H9 (cell line): ENCODE results near the gene ZNF727. TPM values are rescaled to one million over a fixed set of nuclear protein-coding genes. Genes with fewer than 3 reads are reported as not detected.

Experiments
- DNase-seq: peaks from one replicate; pipeline ENCODE4 v3.0.0-alpha.2; 2017
- H2AFZ ChIP-seq: one replicate; pipeline ENCODE4 v1.6.1; 2013; ENCODE audit warnings: mild to moderate bottlenecking, low read length, control low read depth, moderate library complexity
- H2AK5ac ChIP-seq: 2 replicates; pipeline ENCODE4 v1.6.1; 2013; ENCODE audit warnings: low read length, control low read depth, mixed read lengths; ENCODE audit not compliant: insufficient read length
- H2BK120ac ChIP-seq: one replicate; pipeline ENCODE4 v1.6.1; 2013; ENCODE audit warnings: low read depth, mild to moderate bottlenecking, low read length, control low read depth, inconsistent platforms; ENCODE audit not compliant: poor library complexity, severe bottlenecking
- H2BK12ac ChIP-seq: 2 replicates; pipeline ENCODE4 v1.6.1; 2013; ENCODE audit warnings: low read length, control low read depth, mixed read lengths, low read depth; ENCODE audit not compliant: insufficient read length
- H2BK15ac ChIP-seq: 2 replicates; pipeline ENCODE4 v1.6.1; 2013; ENCODE audit warnings: low read depth, low read length, control low read depth
- H2BK20ac ChIP-seq: one replicate; pipeline ENCODE4 v1.6.1; 2013; ENCODE audit warnings: low read depth, mild to moderate bottlenecking, low read length, control low read depth, inconsistent platforms; ENCODE audit not compliant: poor library complexity, severe bottlenecking
- H2BK5ac ChIP-seq: 2 replicates; pipeline ENCODE4 v1.6.1; 2013; ENCODE audit warnings: low read length, control low read depth, mixed read lengths; ENCODE audit not compliant: insufficient read length
- H3K14ac ChIP-seq: 2 replicates; pipeline ENCODE4 v1.6.1; 2013; ENCODE audit warnings: low read length, control low read depth; ENCODE audit not compliant: insufficient read depth
- H3K18ac ChIP-seq: 2 replicates; pipeline ENCODE4 v1.6.1; 2013; ENCODE audit warnings: low read depth, mild to moderate bottlenecking, mixed read lengths, low read length, control low read depth; ENCODE audit not compliant: insufficient read length
- H3K23ac ChIP-seq: 2 replicates; pipeline ENCODE4 v1.6.1; 2013; ENCODE audit warnings: low read length, control low read depth, mixed read lengths, low read depth; ENCODE audit not compliant: insufficient read length
- H3K23me2 ChIP-seq: 2 replicates; pipeline ENCODE4 v1.6.1; 2013; ENCODE audit warnings: low read depth, mild to moderate bottlenecking, mixed read lengths, low read length, control low read depth; ENCODE audit not compliant: insufficient read length, poor library complexity, severe bottlenecking
- H3K27ac ChIP-seq: 2 replicates; pipeline ENCODE4 v1.5.1; 2013; ENCODE audit warnings: low read length, control low read depth, mixed read lengths, low read depth; ENCODE audit not compliant: insufficient read length
- H3K27me3 ChIP-seq: 2 replicates; pipeline ENCODE4 v1.6.1; 2013; ENCODE audit warnings: low read length, control low read depth, inconsistent platforms; ENCODE audit not compliant: insufficient read depth
- H3K4ac ChIP-seq: 2 replicates; pipeline ENCODE4 v1.6.1; 2013; ENCODE audit warnings: low read depth, mild to moderate bottlenecking, control low read depth, inconsistent platforms, low read length, moderate library complexity
- H3K4me1 ChIP-seq: 2 replicates; pipeline ENCODE4 v1.6.1; 2013; ENCODE audit warnings: low read length, control low read depth, inconsistent platforms; ENCODE audit not compliant: insufficient read depth
- H3K4me2 ChIP-seq: 2 replicates; pipeline ENCODE4 v1.6.1; 2013; ENCODE audit warnings: low read length, control low read depth, mixed read lengths; ENCODE audit not compliant: insufficient read length, insufficient read depth
- H3K56ac ChIP-seq: 2 replicates; pipeline ENCODE4 v1.6.1; 2013; ENCODE audit warnings: low read depth, mild to moderate bottlenecking, mixed read lengths, low read length, control low read depth; ENCODE audit not compliant: insufficient read length
- H3K79me1 ChIP-seq: 2 replicates; pipeline ENCODE4 v1.6.1; 2013; ENCODE audit warnings: low read depth, mild to moderate bottlenecking, moderate library complexity, low read length, control low read depth, inconsistent platforms; ENCODE audit not compliant: insufficient read depth, poor library complexity, severe bottlenecking
- H3K79me2 ChIP-seq: 2 replicates; pipeline ENCODE4 v1.6.1; 2013; ENCODE audit warnings: low read length, control low read depth, inconsistent platforms; ENCODE audit not compliant: insufficient read depth
- H3K9ac ChIP-seq: 2 replicates; pipeline ENCODE4 v1.6.1; 2013; ENCODE audit warnings: low read length, control low read depth, mixed read lengths; ENCODE audit not compliant: insufficient read length; ENCODE audit errors: extremely low read depth
- H3K9me3 ChIP-seq: one replicate; pipeline ENCODE4 v1.6.1; 2013; ENCODE audit warnings: low read depth, low read length, inconsistent platforms; ENCODE audit not compliant: control insufficient read depth
- H3T11ph ChIP-seq: one replicate; pipeline ENCODE4 v1.6.1; 2013; ENCODE audit warnings: mild to moderate bottlenecking, low read length, control low read depth, inconsistent platforms
- H4K20me1 ChIP-seq: one replicate; pipeline ENCODE4 v1.6.1; 2013; ENCODE audit not compliant: control insufficient read depth, insufficient read length, insufficient read depth
- H4K5ac ChIP-seq: 2 replicates; pipeline ENCODE4 v1.6.1; 2013; ENCODE audit warnings: low read depth, mild to moderate bottlenecking, mixed read lengths, low read length, control low read depth; ENCODE audit not compliant: insufficient read length
- H4K8ac ChIP-seq: replicated peaks from 2 replicates; pipeline ENCODE4 v1.6.1; 2013; ENCODE audit warnings: low read length, control low read depth, mixed read lengths, low read depth; ENCODE audit not compliant: insufficient read length
- H4K91ac ChIP-seq: 2 replicates; pipeline ENCODE4 v1.6.1; 2013; ENCODE audit warnings: low read depth, mild to moderate bottlenecking, moderate library complexity, mixed read lengths, low read length, control low read depth; ENCODE audit not compliant: insufficient read length
- H3K27ac Mint-ChIP-seq, 3 experiments: 2 replicates in 2 of 3; 3 replicates in 1 of 3; pipeline ENCODE4 v1.8.0; 2020 to 2021; ENCODE audit warnings: mixed read lengths in 3 of 3, mild to moderate bottlenecking in 1 of 3, moderate library complexity in 1 of 3
- H3K27me3 Mint-ChIP-seq: 2 replicates; pipeline ENCODE4 v1.8.0; 2021; ENCODE audit warnings: low read depth, mild to moderate bottlenecking, moderate library complexity, mixed read lengths
- H3K36me3 Mint-ChIP-seq, 3 experiments: 2 replicates in 2 of 3; 3 replicates in 1 of 3; pipeline ENCODE4 v1.8.0; 2020 to 2021; ENCODE audit warnings: low read depth in 3 of 3, mixed read lengths in 3 of 3; ENCODE audit not compliant: insufficient read depth in 1 of 3
- H3K4me1 Mint-ChIP-seq, 2 experiments: 2 replicates each; pipeline ENCODE4 v1.8.0; 2020; ENCODE audit warnings: mixed read lengths in 2 of 2
- H3K4me3 Mint-ChIP-seq, 2 experiments: 2 replicates in 1 of 2; 3 replicates in 1 of 2; pipeline ENCODE4 v1.8.0; 2020 to 2021; ENCODE audit warnings: mild to moderate bottlenecking in 2 of 2, mixed read lengths in 2 of 2, moderate library complexity in 1 of 2
- H3K9me3 Mint-ChIP-seq, 2 experiments: 2 replicates in 1 of 2; 3 replicates in 1 of 2; pipeline ENCODE4 v1.8.0; 2020; ENCODE audit warnings: mild to moderate bottlenecking in 2 of 2, mixed read lengths in 2 of 2, moderate library complexity in 1 of 2
- WGBS: extraction: QIAGEN DNeasy Blood & Tissue Kit; methylation state at CpG from one replicate; pipeline ENCODE4 v1.1.7; 2013; ENCODE audit warnings: missing lambda C conversion rate, low lambda C conversion rate, mixed read lengths; ENCODE audit not compliant: insufficient read length; ENCODE audit errors: extremely low coverage; 5-methylcytosine and 5-hydroxymethylcytosine counted together
- total RNA-seq: library from RNA; stranded (reverse); gene quantifications from 2 replicates; pipeline ENCODE4 v1.2.1, GENCODE V29; 2021
- TF ChIP-seq, protein P1 (sequence below): fragments of 200-600 bp; sonication (generic); conservative IDR thresholded peaks from 3 replicates; pipeline ENCODE4 v1.8.0; 2021; ENCODE audit warnings: antibody characterized with exemption, mild to moderate bottlenecking

Gene ZNF727
- total RNA-seq, 1 experiment from 2014 or later = not detected

GRCh38 chr7:64035388-64035787 lies 9.8 kb upstream of the ZNF727 start:
- peaks cover 82% of the 10 kb centered on the region for H3K9me3 ChIP-seq
- H3K4me3 Mint-ChIP-seq = no peak overlapping the region
- no peak overlapping the region for H3K9ac ChIP-seq
- DNase-seq = no peak
- H3K14ac ChIP-seq = no peak overlapping the region
- no peak overlapping the region for H2BK20ac ChIP-seq
- H3K9me3 Mint-ChIP-seq = peaks cover 92 to 95% of the 10 kb centered on the region in 2 experiments
- no peak overlapping the region for H4K5ac ChIP-seq
- no peak overlapping the region for H3K56ac ChIP-seq
- no peak overlapping the region for H3K4ac ChIP-seq
- H2AK5ac ChIP-seq = no peak overlapping the region
- no peak overlapping the region for H3K23ac ChIP-seq
- no peak overlapping the region for H2BK5ac ChIP-seq
- no peak overlapping the region for H3K4me2 ChIP-seq
- H3K27ac ChIP-seq = no peak overlapping the region
- no peaks in the 10 kb centered on the region for H3K27me3 ChIP-seq
- no peak overlapping the region for H2AFZ ChIP-seq
- H3K79me1 ChIP-seq = no peaks in the 10 kb centered on the region
- no peaks in the 10 kb centered on the region for H4K20me1 ChIP-seq
- H2BK12ac ChIP-seq = no peak overlapping the region
- TF ChIP-seq, protein P1, sequence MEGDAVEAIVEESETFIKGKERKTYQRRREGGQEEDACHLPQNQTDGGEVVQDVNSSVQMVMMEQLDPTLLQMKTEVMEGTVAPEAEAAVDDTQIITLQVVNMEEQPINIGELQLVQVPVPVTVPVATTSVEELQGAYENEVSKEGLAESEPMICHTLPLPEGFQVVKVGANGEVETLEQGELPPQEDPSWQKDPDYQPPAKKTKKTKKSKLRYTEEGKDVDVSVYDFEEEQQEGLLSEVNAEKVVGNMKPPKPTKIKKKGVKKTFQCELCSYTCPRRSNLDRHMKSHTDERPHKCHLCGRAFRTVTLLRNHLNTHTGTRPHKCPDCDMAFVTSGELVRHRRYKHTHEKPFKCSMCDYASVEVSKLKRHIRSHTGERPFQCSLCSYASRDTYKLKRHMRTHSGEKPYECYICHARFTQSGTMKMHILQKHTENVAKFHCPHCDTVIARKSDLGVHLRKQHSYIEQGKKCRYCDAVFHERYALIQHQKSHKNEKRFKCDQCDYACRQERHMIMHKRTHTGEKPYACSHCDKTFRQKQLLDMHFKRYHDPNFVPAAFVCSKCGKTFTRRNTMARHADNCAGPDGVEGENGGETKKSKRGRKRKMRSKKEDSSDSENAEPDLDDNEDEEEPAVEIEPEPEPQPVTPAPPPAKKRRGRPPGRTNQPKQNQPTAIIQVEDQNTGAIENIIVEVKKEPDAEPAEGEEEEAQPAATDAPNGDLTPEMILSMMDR = no peak
- H3K4me1 Mint-ChIP-seq = no peaks in the 10 kb centered on the region
- whole genome bisulfite sequencing = no CpG with 5 or more reads among the region's 3 CpGs
- no peaks in the 10 kb centered on the region for H3K23me2 ChIP-seq
- H3T11ph ChIP-seq = no peak overlapping the region
- no peak overlapping the region for H2BK15ac ChIP-seq
- no peak overlapping the region for H4K91ac ChIP-seq
- H3K79me2 ChIP-seq = no peaks in the 10 kb centered on the region
- H3K27me3 Mint-ChIP-seq = peaks cover 4% of the 10 kb centered on the region; the same call in 1 of the 2 replicates
- peaks cover 12 to 19% (median 12%) of the 10 kb centered on the region in 3 experiments; a peak in 6 of 7 replicates for H3K36me3 Mint-ChIP-seq
- H3K27ac Mint-ChIP-seq = no peak overlapping the region
- no peak overlapping the region for H4K8ac ChIP-seq
- H3K4me1 ChIP-seq = no peaks in the 10 kb centered on the region
- no peak overlapping the region for H3K18ac ChIP-seq
- H2BK120ac ChIP-seq = no peak overlapping the region
